Tibial nerve (tissue), 4 donors: ENCODE data around the gene KIRREL3.

Experiments used
- CTCF ChIP-seq, 5 experiments: fragments of 200-600 bp in 3 of 5; fragments of 450-650 bp in 2 of 5; sonication (generic) in 3 of 5; IDR thresholded peaks; one replicate each; pipeline ENCODE4 v1.5.1; 2016 to 2019; ENCODE audit warnings: antibody characterized with exemption in 5 of 5, mild to moderate bottlenecking in 3 of 5, moderate library complexity in 2 of 5
- EP300 ChIP-seq, 2 donors: sonication (generic); formaldehyde crosslinking; IDR thresholded peaks; one replicate each; pipeline ENCODE4 v1.6.1; 2017; ENCODE audit warnings: antibody characterized with exemption in 2 of 2, mild to moderate bottlenecking in 1 of 2

GRCh38 chr11:126710804-126711399 is 289.7 kb downstream of the KIRREL3 start:
- no peak for TF ChIP-seq CTCF (IDR thresholded peaks at IDR 0.05)
- TF ChIP-seq EP300 (IDR thresholded peaks at IDR 0.05) = no peak
